ENCODE results near the gene CEP70.

DNA sequence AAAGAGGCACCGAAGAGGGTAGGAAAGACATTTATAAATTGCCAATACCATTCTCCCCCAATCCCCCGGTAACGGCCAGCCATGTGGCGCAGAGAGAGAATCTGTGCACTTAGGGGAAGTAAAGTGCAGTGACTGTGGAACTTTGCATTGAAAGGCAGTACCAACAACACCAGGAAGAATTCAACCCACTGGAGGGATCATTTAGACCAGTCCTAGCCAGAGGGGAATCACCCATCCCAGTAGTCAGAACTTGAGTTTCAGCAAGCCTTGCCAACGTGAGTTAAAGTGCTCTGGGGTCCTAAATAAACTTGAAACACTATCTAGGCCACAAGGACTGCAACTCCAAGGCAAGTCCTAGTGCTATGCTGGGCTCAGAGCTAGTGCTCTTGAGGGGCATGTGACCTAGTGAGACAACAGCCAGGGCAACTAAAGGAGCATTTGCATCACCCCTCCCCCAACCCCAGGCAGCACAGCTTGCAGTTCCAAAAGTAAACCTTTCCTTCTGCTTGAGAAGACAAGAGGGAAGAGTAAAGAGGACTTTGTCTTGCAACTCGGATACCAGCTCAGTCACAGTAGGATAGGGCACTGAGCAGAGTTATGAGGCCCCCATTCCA lies 15.0 kb downstream of the CEP70 start:
- TF ChIP-seq, protein P1, sequence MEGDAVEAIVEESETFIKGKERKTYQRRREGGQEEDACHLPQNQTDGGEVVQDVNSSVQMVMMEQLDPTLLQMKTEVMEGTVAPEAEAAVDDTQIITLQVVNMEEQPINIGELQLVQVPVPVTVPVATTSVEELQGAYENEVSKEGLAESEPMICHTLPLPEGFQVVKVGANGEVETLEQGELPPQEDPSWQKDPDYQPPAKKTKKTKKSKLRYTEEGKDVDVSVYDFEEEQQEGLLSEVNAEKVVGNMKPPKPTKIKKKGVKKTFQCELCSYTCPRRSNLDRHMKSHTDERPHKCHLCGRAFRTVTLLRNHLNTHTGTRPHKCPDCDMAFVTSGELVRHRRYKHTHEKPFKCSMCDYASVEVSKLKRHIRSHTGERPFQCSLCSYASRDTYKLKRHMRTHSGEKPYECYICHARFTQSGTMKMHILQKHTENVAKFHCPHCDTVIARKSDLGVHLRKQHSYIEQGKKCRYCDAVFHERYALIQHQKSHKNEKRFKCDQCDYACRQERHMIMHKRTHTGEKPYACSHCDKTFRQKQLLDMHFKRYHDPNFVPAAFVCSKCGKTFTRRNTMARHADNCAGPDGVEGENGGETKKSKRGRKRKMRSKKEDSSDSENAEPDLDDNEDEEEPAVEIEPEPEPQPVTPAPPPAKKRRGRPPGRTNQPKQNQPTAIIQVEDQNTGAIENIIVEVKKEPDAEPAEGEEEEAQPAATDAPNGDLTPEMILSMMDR (IDR thresholded peaks at IDR 0.05; ENCODE audit: low read depth, low read length, missing input control) = no peak
- TF ChIP-seq YY1 (IDR thresholded peaks at IDR 0.05) = no peak
- TF ChIP-seq RAD21 (IDR thresholded peaks at IDR 0.05) = no peak
- TF ChIP-seq, protein P2, sequence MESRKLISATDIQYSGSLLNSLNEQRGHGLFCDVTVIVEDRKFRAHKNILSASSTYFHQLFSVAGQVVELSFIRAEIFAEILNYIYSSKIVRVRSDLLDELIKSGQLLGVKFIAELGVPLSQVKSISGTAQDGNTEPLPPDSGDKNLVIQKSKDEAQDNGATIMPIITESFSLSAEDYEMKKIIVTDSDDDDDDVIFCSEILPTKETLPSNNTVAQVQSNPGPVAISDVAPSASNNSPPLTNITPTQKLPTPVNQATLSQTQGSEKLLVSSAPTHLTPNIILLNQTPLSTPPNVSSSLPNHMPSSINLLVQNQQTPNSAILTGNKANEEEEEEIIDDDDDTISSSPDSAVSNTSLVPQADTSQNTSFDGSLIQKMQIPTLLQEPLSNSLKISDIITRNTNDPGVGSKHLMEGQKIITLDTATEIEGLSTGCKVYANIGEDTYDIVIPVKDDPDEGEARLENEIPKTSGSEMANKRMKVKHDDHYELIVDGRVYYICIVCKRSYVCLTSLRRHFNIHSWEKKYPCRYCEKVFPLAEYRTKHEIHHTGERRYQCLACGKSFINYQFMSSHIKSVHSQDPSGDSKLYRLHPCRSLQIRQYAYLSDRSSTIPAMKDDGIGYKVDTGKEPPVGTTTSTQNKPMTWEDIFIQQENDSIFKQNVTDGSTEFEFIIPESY (IDR thresholded peaks at IDR 0.05) = no peak
- TF ChIP-seq, protein P3, sequence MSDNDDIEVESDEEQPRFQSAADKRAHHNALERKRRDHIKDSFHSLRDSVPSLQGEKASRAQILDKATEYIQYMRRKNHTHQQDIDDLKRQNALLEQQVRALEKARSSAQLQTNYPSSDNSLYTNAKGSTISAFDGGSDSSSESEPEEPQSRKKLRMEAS (IDR thresholded peaks at IDR 0.05) = no peak
- no peak for TF ChIP-seq SP1 (IDR thresholded peaks at IDR 0.05)
- TF ChIP-seq, protein P4, sequence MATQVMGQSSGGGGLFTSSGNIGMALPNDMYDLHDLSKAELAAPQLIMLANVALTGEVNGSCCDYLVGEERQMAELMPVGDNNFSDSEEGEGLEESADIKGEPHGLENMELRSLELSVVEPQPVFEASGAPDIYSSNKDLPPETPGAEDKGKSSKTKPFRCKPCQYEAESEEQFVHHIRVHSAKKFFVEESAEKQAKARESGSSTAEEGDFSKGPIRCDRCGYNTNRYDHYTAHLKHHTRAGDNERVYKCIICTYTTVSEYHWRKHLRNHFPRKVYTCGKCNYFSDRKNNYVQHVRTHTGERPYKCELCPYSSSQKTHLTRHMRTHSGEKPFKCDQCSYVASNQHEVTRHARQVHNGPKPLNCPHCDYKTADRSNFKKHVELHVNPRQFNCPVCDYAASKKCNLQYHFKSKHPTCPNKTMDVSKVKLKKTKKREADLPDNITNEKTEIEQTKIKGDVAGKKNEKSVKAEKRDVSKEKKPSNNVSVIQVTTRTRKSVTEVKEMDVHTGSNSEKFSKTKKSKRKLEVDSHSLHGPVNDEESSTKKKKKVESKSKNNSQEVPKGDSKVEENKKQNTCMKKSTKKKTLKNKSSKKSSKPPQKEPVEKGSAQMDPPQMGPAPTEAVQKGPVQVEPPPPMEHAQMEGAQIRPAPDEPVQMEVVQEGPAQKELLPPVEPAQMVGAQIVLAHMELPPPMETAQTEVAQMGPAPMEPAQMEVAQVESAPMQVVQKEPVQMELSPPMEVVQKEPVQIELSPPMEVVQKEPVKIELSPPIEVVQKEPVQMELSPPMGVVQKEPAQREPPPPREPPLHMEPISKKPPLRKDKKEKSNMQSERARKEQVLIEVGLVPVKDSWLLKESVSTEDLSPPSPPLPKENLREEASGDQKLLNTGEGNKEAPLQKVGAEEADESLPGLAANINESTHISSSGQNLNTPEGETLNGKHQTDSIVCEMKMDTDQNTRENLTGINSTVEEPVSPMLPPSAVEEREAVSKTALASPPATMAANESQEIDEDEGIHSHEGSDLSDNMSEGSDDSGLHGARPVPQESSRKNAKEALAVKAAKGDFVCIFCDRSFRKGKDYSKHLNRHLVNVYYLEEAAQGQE (IDR thresholded peaks at IDR 0.05) = no peak
- no peak for TF ChIP-seq JUND (IDR thresholded peaks at IDR 0.05)
- no peak for TF ChIP-seq TAF1 (conservative IDR thresholded peaks at IDR 0.05)
- TF ChIP-seq GABPA (IDR thresholded peaks at IDR 0.05 in 1 of 2, conservative IDR thresholded peaks at IDR 0.05 in 1 of 2) = no peak
- TF ChIP-seq EGR1 (IDR thresholded peaks at IDR 0.05; ENCODE audit: low read depth in 2 of 2) = no peak
- no peak for TF ChIP-seq NR2F2 (IDR thresholded peaks at IDR 0.05)

All from liver (tissue), 3 donors.